Body of pancreas (tissue), 4 donors: ENCODE measurements around the gene SIPA1L2.

Experiments
- CTCF ChIP-seq, 7 experiments: fragments of 450-650 bp in 4 of 7; fragments of 200-600 bp in 3 of 7; sonication (generic) in 3 of 7; IDR thresholded peaks; one replicate each; pipeline ENCODE4 v1.5.1; 2016 to 2019; ENCODE audit warnings: antibody characterized with exemption in 7 of 7
- POLR2A ChIP-seq, 3 donors: fragments of 450-650 bp; IDR thresholded peaks; one replicate each; pipeline ENCODE4 v1.6.1; 2016; ENCODE audit warnings: antibody characterized with exemption in 3 of 3, mild to moderate bottlenecking in 2 of 3

- TF ChIP-seq POLR2A (IDR thresholded peaks at IDR 0.05) (no peak), CTCF (IDR thresholded peaks at IDR 0.05) (no peak)
Measured at GRCh38 chr1:232644209-232644608, 14.3 kb upstream of the SIPA1L2 start.
